Activated CD4-positive, alpha-beta T cell treated with anti-CD3 and anti-CD28 coated beads, Interleukin-2, amount 50 U/mL, for 16 hours (primary cell): Measurements from ENCODE around the gene TRPC6.

Experiments
- DNase-seq: peaks from one replicate; pipeline ENCODE4 v3.0.0-alpha.2; 2020

Gene TRPC6

DNA sequence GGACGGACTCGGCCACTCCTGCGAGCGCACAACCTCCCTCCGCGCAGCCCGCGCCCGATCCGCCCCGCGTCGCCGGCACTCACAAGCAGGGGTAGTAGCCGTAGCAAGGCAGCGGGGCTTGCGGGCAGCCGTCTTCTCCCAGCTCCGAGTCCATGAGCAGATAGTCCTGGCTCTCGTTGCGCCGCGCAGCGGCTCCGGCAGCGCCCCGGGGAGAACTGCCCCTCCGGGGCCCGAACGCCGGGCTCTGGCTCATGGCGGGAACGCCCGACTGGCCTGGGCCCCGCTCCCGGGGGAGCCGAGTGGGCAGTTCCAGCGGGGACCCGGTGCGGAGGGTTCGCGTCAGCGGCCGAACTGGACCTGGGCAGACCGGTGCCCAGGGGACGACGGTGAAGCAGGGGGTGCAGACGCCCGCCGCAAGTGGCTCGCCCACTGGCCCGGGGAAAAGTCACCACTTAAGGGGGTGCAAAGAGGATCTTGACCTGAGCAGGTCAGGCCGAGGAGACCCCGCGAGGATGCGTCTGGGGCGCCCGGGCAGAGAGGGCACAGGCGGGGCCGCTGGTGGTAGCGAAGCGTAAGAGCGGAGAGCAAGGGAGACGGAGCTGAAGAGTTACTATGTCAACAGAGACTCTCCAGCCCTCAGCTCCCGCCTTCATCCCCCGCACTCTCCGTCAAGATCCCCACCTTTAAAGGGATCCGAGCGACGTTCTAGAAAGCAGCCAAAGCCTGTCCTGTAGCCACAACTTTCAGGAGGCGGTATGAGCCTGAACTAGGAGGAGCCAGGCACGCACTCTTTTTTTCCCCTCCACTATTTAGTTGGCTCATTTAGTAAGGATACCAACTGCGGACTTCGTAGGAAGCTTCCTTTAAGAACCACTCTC is at the start of gene TRPC6:
Gene TRPC6, minus strand, starts transcription at position 757 of the 878 bp plus-strand sequence. Its CDS starts 504 bp downstream, at position 253.
- no peak for DNase-seq

DNA sequence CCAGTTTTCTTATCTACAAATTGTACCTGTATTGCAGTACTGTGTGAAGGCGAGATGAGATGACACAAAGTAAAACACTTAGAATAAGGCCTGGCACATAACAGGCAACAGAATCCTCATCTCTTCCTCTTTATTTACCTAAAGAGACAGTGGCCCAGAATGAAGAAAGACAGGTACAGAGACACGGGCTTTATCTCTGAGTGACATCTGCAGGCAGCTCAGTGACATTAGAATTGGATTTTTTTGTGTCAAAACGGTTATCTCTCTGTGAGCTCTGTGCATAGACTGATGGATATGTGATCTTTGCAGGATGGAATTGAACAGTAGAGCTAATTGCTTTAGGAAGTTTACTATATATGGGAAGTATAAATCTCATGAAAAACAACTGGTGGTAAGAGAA is 36.2 kb upstream of the TRPC6 start:
- no peak for DNase-seq

- no peak for DNase-seq
Observed at GRCh38 chr11:101618709-101619108, 34.9 kb upstream of the TRPC6 start.

DNA sequence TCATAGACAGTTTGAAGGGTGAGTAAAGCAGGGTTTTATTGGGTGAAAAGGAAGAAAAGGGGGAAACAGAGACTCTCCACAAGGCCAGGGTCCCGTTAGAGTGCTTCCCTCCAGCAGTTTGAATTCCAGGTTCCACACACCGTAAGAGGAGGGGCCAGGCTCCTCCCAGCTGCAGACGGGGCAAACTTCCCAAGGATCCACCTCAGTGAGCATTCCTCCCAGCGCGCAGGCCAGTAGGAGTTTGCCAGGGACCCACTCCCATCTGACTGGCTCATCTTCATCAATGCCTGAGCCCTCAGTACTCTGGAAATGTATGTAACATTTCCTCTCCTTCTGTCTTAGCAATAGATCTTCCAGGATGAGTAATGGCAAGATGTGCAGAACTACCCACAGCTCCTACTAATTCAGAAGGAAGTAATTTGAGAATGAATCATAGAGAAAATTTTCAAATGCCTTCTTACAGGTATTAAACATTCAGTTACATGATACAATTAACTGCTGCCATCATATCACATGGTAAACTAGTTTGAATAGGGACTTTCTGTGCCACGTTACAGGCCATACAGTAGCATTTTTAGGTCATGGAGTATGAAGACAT is 34.0 kb upstream of the TRPC6 start:
- DNase-seq = no peak

DNA sequence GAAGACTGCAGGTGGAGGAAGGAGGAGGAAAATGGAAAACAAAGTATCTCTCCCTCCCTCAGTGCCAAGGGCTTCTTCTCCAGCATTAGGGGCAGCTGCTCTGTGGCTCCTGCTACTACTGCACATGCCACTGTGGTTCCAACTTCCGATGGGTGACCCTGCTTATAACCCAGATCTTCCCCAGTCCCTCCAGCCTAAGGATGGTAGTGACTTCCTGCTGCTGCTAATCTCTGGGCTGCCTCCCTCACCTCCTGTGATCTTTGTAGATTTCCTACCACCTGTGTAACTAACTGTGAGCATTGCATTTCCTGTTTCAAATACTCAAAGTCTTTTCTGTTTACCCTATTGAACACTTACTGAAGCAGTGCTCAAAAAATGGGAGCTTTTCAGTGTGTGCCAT is 28.7 kb upstream of the TRPC6 start:
- DNase-seq = no peak

- no peak for DNase-seq
Observed at GRCh38 chr11:101600924-101601323, 17.1 kb upstream of the TRPC6 start.

DNA sequence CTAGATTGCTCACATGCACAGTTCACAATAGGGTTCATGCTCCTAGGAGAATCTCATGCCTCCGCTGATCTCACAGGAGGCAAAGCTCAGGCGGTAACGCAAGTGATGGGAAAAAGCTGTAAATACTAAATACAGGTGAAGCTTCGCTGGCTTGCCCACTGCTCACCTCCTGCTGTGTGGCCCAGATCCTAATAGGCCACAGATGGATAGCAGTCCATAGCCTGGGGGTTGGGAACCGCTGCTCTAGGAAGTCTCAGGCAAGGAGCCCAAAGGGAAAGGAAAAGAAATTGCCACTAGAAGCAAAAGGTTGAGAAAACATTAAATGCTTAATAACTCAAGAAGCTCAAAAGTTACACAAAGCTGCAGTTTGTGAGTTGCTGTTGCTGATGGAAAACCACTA is 3.2 kb upstream of the TRPC6 start:
- no peak for DNase-seq

DNA sequence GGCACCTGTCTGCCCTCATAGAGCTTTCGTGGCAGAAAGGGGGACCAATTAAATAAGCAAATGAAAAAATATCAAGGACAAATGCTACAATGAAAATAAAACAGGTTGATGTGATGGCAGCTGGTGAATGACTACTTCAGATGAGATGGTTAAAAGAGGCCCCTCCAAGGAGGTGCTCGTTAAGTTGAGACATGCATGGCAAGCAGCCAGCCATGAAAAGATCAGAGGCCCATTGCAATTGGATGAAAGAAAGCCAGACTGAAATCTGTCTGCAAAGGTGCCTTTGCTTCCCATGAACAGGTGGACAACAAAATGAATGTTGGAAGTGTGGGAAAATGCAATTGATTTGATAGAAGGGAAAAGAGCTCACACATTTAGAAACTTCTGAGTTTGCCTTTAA is 848 bp upstream of the TRPC6 start:
- DNase-seq = no peak

DNA sequence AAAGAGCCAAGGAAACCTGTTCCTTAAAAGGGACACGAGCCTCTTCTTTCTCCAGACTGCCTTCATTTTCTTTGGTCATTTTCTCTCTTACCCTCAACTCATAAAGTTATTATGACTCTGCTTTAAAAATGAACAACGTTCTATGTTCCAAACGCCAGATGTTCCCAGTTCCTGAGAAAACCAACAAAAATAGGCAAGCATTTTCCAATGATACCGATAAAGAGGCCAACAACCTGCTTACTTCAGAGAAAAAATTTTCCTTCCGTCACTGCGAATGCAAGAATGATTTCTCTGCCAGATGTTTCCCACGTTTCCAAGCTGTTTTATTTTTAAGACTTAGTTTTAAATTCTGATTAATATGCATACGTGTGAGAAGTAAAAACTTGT is 315 bp upstream of the TRPC6 start:
- DNase-seq = no peak

DNA sequence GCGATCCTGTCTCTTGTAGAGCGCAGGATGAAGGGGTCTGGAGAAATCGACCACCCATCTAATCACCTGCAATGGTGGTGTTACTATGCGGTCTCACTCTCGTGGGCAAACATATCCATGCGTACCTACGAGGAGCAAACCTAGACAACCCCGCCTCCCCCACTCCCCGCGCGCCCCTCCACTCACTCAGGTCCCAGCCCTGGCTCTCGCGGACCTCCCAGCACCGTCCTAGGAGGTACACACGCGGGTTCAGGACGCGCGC is 887 bp downstream of the TRPC6 start:
- DNase-seq = no peak

DNA sequence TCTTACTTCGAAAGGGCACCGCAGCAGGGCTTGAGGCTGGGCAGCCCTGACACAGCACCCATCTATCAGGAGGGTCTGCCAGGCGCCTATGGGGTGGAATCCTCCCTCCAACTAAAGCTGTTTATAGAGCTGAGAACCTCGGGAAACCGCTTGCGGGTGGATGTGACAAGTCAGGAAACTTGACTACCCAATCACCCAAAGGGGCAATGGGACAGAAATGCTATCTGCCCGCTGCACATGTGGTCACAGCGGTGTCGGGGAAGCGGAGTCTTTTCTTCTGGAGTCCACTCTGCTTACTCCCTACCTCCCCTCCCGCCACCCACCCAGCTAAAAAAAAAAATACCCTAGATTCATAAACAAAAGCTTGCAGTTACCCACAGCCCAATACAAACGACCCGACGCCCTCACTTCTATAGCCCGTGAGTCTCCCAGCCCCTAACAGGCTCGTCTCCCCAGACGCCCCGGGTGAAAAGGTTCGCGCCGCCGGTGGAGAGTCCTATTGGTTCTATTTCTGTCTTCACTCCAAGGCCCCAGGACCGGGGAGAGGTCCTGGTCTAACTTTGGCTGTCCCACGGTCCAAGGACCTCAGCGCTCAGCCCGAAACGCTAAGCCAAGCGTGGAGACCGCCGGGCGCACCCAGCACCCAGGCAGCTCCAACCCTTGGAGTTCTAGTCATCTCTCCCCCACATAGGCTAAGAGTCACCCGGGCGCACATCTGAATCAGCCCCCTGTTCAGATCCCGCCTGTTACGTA is 1.4 kb downstream of the TRPC6 start:
- no peak for DNase-seq

DNA sequence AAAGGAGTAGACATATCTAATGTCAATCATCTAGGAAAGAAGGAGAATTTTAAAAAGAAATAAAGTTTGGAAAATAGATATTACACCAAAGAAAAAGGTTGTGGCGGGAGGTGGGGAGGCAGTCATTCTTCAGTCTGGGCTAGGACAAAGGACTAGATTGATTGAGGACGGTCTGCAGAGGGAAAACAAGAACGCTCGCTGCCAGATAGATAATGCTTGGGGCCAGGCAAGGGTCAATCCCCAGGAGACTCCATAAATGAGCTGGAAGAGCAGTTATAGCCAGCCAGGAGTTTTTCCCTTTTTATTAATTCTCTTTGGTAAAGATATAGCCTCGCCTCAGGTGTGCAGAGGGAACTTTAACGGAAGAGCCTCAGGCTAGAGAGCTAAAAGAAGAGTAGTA is 6.3 kb downstream of the TRPC6 start:
- DNase-seq = no peak

DNA sequence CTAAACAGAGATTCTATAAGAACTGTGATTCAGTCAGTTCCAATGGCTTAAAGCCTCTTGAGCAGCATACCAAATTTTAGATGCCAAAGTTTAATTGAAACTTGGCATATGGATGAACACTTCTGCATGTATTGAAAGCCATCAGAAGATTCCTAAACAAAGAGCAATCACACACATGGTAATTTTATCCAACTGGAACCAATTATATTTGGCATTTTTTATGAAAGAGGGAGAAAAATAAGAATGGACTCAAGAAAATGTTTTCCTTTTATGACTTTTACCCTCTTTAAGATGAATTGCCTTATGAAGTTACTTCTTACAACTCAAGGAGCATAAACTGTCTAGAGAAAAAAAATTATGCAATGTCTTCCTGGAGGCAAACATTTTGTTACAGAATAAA is 7.4 kb downstream of the TRPC6 start:
- DNase-seq = no peak

DNA sequence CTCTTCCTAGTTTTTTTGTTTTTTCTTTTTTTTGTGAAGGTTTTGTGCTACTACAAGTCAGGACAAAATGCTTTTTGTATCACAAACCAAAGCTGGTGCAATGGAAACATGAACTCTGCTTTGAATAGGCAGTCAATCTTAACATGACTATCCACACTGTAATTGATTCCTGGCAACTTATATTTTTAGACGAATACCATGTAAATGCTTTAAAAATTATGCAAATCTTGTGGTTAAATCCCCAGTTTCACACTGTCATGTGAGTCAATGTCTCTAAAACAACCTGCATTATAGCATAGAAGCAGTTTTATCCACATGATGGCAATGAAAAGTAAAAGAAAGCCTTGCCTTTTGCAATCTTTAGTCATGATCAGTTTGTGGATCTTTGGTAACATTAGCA is 8.9 kb downstream of the TRPC6 start:
- no peak for DNase-seq

DNA sequence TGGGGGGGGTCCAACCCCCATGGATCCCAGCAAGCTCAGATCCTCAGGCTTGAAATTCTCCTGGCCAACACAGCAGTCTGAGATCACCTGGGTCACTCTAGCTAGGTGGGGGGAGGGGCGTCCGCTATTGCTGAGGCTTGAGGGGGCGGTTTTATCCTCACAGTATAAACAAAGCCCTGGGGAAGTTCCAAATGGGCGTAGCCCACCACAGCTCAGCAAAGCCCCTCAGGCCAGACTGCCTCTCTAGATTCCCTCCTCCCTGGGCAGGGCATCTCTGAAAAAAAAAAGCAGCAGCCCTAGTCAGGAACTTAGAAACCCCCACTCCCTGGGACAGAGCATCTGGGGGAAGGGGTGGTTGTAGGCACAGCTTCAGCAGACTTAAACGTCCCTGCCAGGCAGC is 16.7 kb downstream of the TRPC6 start:
- DNase-seq = no peak

- no peak for DNase-seq
Observed at GRCh38 chr11:101566626-101567025, 17.2 kb downstream of the TRPC6 start.

- no peak for DNase-seq
Observed at GRCh38 chr11:101563166-101563565, 20.6 kb downstream of the TRPC6 start.

DNA sequence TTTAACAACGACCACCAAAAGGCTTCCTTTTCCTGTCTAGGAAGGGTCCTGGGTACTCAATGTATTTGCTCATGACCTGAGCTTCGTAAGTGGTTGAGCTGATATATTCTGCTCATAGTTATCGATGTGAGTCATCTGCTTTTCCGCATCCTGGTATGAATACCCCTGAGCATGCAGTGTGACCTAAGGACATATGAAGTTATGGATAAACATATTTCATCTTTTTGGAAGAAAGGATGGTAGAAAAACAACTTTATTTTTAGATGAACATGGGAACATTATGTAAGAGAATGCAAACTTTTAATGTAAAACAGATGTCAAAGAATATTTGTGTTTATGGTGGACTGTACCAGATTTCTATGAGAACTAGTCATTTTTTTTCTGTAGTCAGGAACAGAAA is 28.4 kb downstream of the TRPC6 start:
- DNase-seq = no peak

DNA sequence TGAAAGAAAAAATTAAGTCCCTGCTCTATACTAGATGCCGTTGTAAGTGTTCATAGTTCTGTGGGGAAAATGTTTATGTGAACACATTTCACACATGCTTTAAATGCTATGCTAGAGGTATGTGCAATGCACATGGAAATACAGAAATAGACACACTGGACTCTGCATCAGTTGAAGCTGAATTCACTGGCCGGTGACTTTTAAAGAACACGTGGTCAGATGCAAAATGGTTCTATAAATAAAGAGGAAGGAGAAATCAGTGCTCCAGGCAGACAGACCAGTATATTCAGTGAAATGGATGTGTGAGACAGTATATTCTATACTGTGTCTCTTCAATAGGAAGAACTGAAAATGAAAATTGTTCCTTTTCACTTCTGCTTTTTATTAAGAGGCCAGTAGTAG is 29.9 kb downstream of the TRPC6 start:
- no peak for DNase-seq

DNA sequence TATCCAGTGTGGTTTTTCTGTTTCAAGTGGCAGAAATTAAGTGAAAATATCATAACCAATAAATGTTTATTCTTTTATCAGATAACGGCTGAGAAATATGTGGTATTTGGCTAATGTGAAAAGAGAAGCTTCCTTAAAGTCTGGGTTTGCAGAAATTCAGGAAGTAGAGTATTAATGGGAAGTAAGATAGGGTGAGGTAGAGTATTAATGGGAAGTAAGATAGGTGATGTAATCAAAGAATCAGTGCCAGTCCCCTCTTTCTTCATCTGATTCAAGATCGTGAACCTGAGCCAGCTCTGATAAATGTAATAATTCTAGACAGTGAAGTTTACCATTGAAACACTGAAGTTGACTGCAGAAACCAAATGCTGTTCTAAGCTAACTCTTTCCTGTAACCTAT is 30.9 kb downstream of the TRPC6 start:
- DNase-seq = no peak

- DNase-seq = no peak
Observed at GRCh38 chr11:101528541-101528940, 55.3 kb downstream of the TRPC6 start.

GRCh38 chr11:101523634-101524260 is 60.1 kb downstream of the TRPC6 start:
- DNase-seq = no peak

- DNase-seq = no peak
Observed at GRCh38 chr11:101523193-101523592, 60.6 kb downstream of the TRPC6 start.

DNA sequence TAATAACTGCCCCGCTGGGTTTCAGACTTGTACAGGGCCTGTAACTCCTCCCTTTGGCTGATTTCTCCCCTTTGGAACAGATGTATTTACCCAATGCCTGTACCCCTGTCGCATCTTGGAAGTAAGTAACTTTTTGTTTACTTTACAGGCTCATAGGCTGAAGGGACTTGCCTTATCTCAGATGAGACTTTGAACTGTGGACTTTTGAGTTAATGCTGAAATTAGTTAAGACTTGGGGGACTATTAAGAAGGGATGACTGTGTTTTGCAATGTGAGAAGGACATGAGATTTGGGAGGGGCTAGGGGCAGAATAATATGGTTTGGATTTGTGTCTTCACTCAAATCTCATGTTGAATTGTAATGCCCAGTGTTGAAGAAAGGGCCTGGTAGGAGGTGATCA is 62.0 kb downstream of the TRPC6 start:
- no peak for DNase-seq
